WERI-Rb-1 (cell line): Measurements from ENCODE around the gene OBSL1.

Experiments used
- DNase-seq: peaks from one replicate; pipeline ENCODE4 v3.0.0-alpha.2; 2020
- H3K27ac ChIP-seq: fragments of 250-450 bp; sonication (Bioruptor Pico); 2 replicates; pipeline ENCODE4 v1.5.1; 2020; ENCODE audit warnings: mild to moderate bottlenecking, moderate library complexity
- H3K27me3 ChIP-seq: fragments of 250-450 bp; sonication (Bioruptor Pico); 2 replicates; pipeline ENCODE4 v1.5.1; 2021; ENCODE audit warnings: mild to moderate bottlenecking, low read depth, moderate library complexity; ENCODE audit not compliant: insufficient read depth, severe bottlenecking
- H3K36me3 ChIP-seq: fragments of 250-450 bp; sonication (Bioruptor Pico); 2 replicates; pipeline ENCODE4 v1.5.1; 2020; ENCODE audit warnings: mild to moderate bottlenecking, moderate library complexity
- H3K4me3 ChIP-seq: 2 replicates; pipeline ENCODE4 v1.5.1; 2011; ENCODE audit warnings: low read depth, mild to moderate bottlenecking, control low read depth, low read length
- H3K9me3 ChIP-seq: fragments of 250-450 bp; sonication (Bioruptor Pico); 2 replicates; pipeline ENCODE4 v1.5.1; 2021; ENCODE audit warnings: mild to moderate bottlenecking, moderate library complexity; ENCODE audit not compliant: severe bottlenecking
- CTCF ChIP-seq: IDR thresholded peaks from 2 replicates; pipeline ENCODE4 v1.5.1; 2011; ENCODE audit warnings: low read depth, mild to moderate bottlenecking, control low read depth, inconsistent platforms, low read length

Gene OBSL1

GRCh38 chr2:219557320-219557719 is 14.0 kb downstream of the OBSL1 start:
- H3K27me3 ChIP-seq: no peaks in the 10 kb centered on the region
- no peak for DNase-seq
- H3K4me3 ChIP-seq: no peak overlapping the region
- TF ChIP-seq CTCF: no peak
- peaks cover 5% of the 10 kb centered on the region for H3K36me3 ChIP-seq
- no peak overlapping the region for H3K27ac ChIP-seq
- H3K9me3 ChIP-seq: no peaks in the 10 kb centered on the region

- Histone ChIP-seq H3K27ac (no peak overlapping the region), H3K9me3 (no peaks in the 10 kb centered on the region), H3K36me3 (peaks cover 5% of the 10 kb centered on the region), H3K4me3 (no peak overlapping the region), H3K27me3 (no peaks in the 10 kb centered on the region)
- DNase-seq: no peak
- no peak for TF ChIP-seq CTCF
Observed at GRCh38 chr2:219556413-219556812, 14.9 kb downstream of the OBSL1 start.

- no peak for TF ChIP-seq CTCF
- H3K9me3 ChIP-seq: no peaks in the 10 kb centered on the region
- no peak overlapping the region for H3K4me3 ChIP-seq
- H3K27ac ChIP-seq: no peak overlapping the region
- peaks cover 5% of the 10 kb centered on the region for H3K36me3 ChIP-seq
- no peak for DNase-seq
- H3K27me3 ChIP-seq: no peaks in the 10 kb centered on the region
Observed at GRCh38 chr2:219555956-219556355, 15.4 kb downstream of the OBSL1 start.

GRCh38 chr2:219554350-219554749 is 17.0 kb downstream of the OBSL1 start:
- DNase-seq: no peak
- peaks cover 13% of the 10 kb centered on the region for H3K36me3 ChIP-seq
- no peak for TF ChIP-seq CTCF

GRCh38 chr2:219553463-219553963 is 17.8 kb downstream of the OBSL1 start:
- no peaks in the 10 kb centered on the region for H3K9me3 ChIP-seq
- H3K27me3 ChIP-seq: no peaks in the 10 kb centered on the region
- H3K27ac ChIP-seq: no peak overlapping the region
- no peak overlapping the region for H3K4me3 ChIP-seq
- TF ChIP-seq CTCF: no peak
- no peak for DNase-seq
- peaks cover 21% of the 10 kb centered on the region for H3K36me3 ChIP-seq

More at GRCh38 chr2:219554350-219554749, 17.0 kb downstream of the OBSL1 start:
- Histone ChIP-seq H3K27me3 (no peaks in the 10 kb centered on the region), H3K9me3 (no peaks in the 10 kb centered on the region), H3K27ac (no peak overlapping the region), H3K4me3 (no peak overlapping the region)

GRCh38 chr2:219553168-219553417 is 18.2 kb downstream of the OBSL1 start:
- Histone ChIP-seq H3K36me3 (peaks cover 25% of the 10 kb centered on the region), H3K27ac (no peak overlapping the region), H3K27me3 (no peaks in the 10 kb centered on the region), H3K4me3 (peak overlapping the region; percentile 62), H3K9me3 (no peaks in the 10 kb centered on the region)
- TF ChIP-seq CTCF: no peak
- DNase-seq: no peak
